Fibroblast of lung (primary cell): ENCODE measurements around the gene SPEM3. TPM values are rescaled to one million over a fixed set of nuclear protein-coding genes. Genes with fewer than 3 reads are reported as not detected.

Source experiments
- DNase-seq, 2 donors: peaks; one replicate each; pipeline versions ENCODE4 v3.0.0 to v3.0.0-alpha.2; 2010; ENCODE audit warnings: low read depth in 2 of 2
- H2AFZ ChIP-seq: 2 replicates; pipeline ENCODE4 v1.5.1; 2012; ENCODE audit warnings: low read length, control low read depth, inconsistent platforms
- H3K27ac ChIP-seq: 2 replicates; pipeline ENCODE4 v1.5.1; 2011; ENCODE audit warnings: low read length, control low read depth; ENCODE audit not compliant: insufficient read depth
- H3K27me3 ChIP-seq: 2 replicates; pipeline ENCODE4 v1.5.1; 2011; ENCODE audit warnings: mild to moderate bottlenecking, low read length; ENCODE audit not compliant: control insufficient read depth, insufficient read depth
- H3K36me3 ChIP-seq: 2 replicates; pipeline ENCODE4 v1.5.1; 2011; ENCODE audit warnings: low read length; ENCODE audit not compliant: control insufficient read depth, insufficient read depth
- H3K4me1 ChIP-seq: 2 replicates; pipeline ENCODE4 v1.5.1; 2011; ENCODE audit warnings: low read length; ENCODE audit not compliant: control insufficient read depth, insufficient read depth; ENCODE audit errors: extremely low read depth
- H3K4me2 ChIP-seq: 2 replicates; pipeline ENCODE4 v1.5.1; 2011; ENCODE audit warnings: low read length, control low read depth; ENCODE audit not compliant: insufficient read depth; ENCODE audit errors: extremely low read depth
- H3K4me3 ChIP-seq, 4 experiments: fragments of 200-600 bp in 1 of 4; sonication (generic) in 1 of 4; replicated peaks in 1 of 4; 2 replicates each; pipeline ENCODE4 v1.5.1; 2011 to 2016; ENCODE audit warnings: low read length in 4 of 4, low read depth in 3 of 4, mild to moderate bottlenecking in 3 of 4, control low read depth in 2 of 4, inconsistent platforms in 1 of 4, mixed read lengths in 1 of 4; ENCODE audit not compliant: insufficient read depth in 1 of 4; ENCODE audit errors: control extremely low read depth in 1 of 4
- H3K79me2 ChIP-seq: 2 replicates; pipeline ENCODE4 v1.5.1; 2012; ENCODE audit warnings: mild to moderate bottlenecking, low read length, inconsistent platforms; ENCODE audit not compliant: control insufficient read depth, insufficient read depth
- H3K9ac ChIP-seq: 2 replicates; pipeline ENCODE4 v1.5.1; 2011; ENCODE audit warnings: mild to moderate bottlenecking, low read length, control low read depth; ENCODE audit not compliant: insufficient read depth
- H3K9me3 ChIP-seq: 2 replicates; pipeline ENCODE4 v1.5.1; 2012; ENCODE audit warnings: low read depth, low read length; ENCODE audit not compliant: control insufficient read depth, insufficient read depth
- H4K20me1 ChIP-seq: 2 replicates; pipeline ENCODE4 v1.5.1; 2011; ENCODE audit warnings: low read length; ENCODE audit not compliant: control insufficient read depth, insufficient read depth; ENCODE audit errors: extremely low read depth
- EZH2 ChIP-seq: IDR thresholded peaks from 2 replicates; pipeline ENCODE4 v1.5.1; 2012; ENCODE audit warnings: low read length, control low read depth, mild to moderate bottlenecking; ENCODE audit errors: missing control alignments
- polyA plus RNA-seq, 2 donors: library from polyadenylated mRNA; depleted of rRNA in 1 of 2; stranded (reverse) in 1 of 2; unstranded in 1 of 2; fragments of >200 nt; gene quantifications; 2 replicates each; pipeline ENCODE4 v1.2.1, GENCODE V29; 2011 to 2012; ENCODE audit warnings: missing spikeins in 1 of 2
- total RNA-seq: library from RNA; depleted of rRNA; stranded (reverse); fragments of >200 nt; gene quantifications from 2 replicates; pipeline ENCODE4 v1.2.1, GENCODE V29; 2014
- TF ChIP-seq, protein P1 (sequence below), 2 donors: IDR thresholded peaks in 1 of 2; conservative IDR thresholded peaks in 1 of 2; 1 replicate in 1 of 2; 2 replicates in 1 of 2; pipeline ENCODE4 v1.5.1; 2011 to 2012; ENCODE audit warnings: low read length in 2 of 2, control low read depth in 1 of 2, inconsistent platforms in 1 of 2, low read depth in 1 of 2, mild to moderate bottlenecking in 1 of 2

Gene SPEM3
- total and polyA plus RNA-seq, 2 donors (not counting 1 experiment from before 2014, with no cell fraction given) = not detected

DNA sequence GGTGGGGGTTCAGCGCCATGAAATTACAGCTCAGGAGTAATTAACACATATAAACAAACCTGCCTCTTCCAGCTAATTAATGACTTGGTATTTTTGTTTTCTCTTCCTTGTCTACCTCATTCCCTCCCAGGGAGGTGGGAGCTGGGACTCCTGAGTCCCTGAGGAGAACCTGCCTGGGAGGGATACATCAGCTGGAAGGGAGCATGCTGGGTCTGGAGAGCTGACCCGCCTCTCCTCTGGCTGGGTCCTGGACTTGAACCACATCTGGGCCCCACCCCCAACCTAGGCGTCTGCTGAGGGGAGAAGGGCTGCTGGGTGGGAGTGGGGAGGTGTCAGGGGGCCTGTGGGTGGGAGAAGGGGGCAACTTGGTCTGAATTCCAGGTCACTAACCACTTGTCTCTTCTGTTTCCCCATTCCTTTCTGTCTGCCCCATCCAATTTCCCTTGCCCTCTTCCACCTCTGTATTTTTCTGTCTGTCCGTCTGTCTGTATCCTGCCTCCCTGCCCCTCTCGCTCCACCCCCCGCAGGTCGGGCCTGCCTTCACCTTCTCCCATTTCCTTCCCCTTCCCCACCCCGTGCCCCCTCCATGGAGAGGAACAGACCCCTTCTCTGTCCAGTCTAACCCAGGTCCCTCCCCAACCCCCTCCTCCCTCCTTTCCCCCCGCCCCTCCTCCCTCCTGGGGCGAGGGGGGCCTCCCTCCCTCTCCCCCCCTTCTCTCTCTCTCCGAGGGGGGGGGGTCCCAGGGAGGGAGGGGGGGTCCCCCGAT lies 21.0 kb upstream of the SPEM3 start, which contains the start of gene NLGN2:
TSS of gene NLGN2 (plus strand) at position 361 of the 767 bp plus-strand sequence. CDS start 411 bp downstream, outside the sequence.
- peaks cover 10% of the 10 kb centered on the region for H3K36me3 ChIP-seq
- H3K9ac ChIP-seq = no peak within 1 kb of the TSS
- H3K4me3 ChIP-seq = no peak within 1 kb of the TSS
- H3K4me2 ChIP-seq = no peak within 1 kb of the TSS
- no peaks in the 10 kb centered on the region for H3K27me3 ChIP-seq
- no peaks in the 10 kb centered on the region for H4K20me1 ChIP-seq
- H3K4me1 ChIP-seq = peaks cover 6% of the 10 kb centered on the region
- TF ChIP-seq, protein P1, sequence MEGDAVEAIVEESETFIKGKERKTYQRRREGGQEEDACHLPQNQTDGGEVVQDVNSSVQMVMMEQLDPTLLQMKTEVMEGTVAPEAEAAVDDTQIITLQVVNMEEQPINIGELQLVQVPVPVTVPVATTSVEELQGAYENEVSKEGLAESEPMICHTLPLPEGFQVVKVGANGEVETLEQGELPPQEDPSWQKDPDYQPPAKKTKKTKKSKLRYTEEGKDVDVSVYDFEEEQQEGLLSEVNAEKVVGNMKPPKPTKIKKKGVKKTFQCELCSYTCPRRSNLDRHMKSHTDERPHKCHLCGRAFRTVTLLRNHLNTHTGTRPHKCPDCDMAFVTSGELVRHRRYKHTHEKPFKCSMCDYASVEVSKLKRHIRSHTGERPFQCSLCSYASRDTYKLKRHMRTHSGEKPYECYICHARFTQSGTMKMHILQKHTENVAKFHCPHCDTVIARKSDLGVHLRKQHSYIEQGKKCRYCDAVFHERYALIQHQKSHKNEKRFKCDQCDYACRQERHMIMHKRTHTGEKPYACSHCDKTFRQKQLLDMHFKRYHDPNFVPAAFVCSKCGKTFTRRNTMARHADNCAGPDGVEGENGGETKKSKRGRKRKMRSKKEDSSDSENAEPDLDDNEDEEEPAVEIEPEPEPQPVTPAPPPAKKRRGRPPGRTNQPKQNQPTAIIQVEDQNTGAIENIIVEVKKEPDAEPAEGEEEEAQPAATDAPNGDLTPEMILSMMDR (conservative IDR thresholded peaks at IDR 0.05 in 1 of 2, IDR thresholded peaks at IDR 0.05 in 1 of 2; ENCODE audit: low read depth in 1 of 2, low read length in 2 of 2) = no peak
- no peak for TF ChIP-seq EZH2
- H3K27ac ChIP-seq = no peak within 1 kb of the TSS
- H3K9me3 ChIP-seq = no peaks in the 10 kb centered on the region
- H3K79me2 ChIP-seq = no peaks in the 10 kb centered on the region
- DNase-seq = no peak
- H2AFZ ChIP-seq = no peak within 1 kb of the TSS

DNA sequence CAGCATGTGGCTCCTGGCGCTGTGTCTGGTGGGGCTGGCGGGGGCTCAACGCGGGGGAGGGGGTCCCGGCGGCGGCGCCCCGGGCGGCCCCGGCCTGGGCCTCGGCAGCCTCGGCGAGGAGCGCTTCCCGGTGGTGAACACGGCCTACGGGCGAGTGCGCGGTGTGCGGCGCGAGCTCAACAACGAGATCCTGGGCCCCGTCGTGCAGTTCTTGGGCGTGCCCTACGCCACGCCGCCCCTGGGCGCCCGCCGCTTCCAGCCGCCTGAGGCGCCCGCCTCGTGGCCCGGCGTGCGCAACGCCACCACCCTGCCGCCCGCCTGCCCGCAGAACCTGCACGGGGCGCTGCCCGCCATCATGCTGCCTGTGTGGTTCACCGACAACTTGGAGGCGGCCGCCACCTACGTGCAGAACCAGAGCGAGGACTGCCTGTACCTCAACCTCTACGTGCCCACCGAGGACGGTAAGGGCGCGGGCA lies 20.4 kb upstream of the SPEM3 start:
- no peak overlapping the region for H2AFZ ChIP-seq
- peaks cover 10% of the 10 kb centered on the region for H3K36me3 ChIP-seq
- no peak for DNase-seq

GRCh38 chr17:7408863-7409262 lies 19.8 kb upstream of the SPEM3 start:
- DNase-seq = no peak
- H3K27ac ChIP-seq = no peak overlapping the region
- H3K36me3 ChIP-seq = peaks cover 10% of the 10 kb centered on the region
- H4K20me1 ChIP-seq = no peaks in the 10 kb centered on the region
- no peaks in the 10 kb centered on the region for H3K9me3 ChIP-seq
- H3K4me3 ChIP-seq = no peak overlapping the region
- H2AFZ ChIP-seq = no peak overlapping the region
- no peak for TF ChIP-seq EZH2
- TF ChIP-seq, protein P1 (conservative IDR thresholded peaks at IDR 0.05 in 1 of 2, IDR thresholded peaks at IDR 0.05 in 1 of 2; ENCODE audit: low read depth in 1 of 2, low read length in 2 of 2) = no peak
- H3K27me3 ChIP-seq = no peaks in the 10 kb centered on the region
- H3K4me2 ChIP-seq = no peak overlapping the region
- no peaks in the 10 kb centered on the region for H3K79me2 ChIP-seq
- H3K4me1 ChIP-seq = peaks cover 7% of the 10 kb centered on the region
- no peak overlapping the region for H3K9ac ChIP-seq

More for the DNA sequence above, 20.4 kb upstream of the SPEM3 start:
- TF ChIP-seq, protein P1 (conservative IDR thresholded peaks at IDR 0.05 in 1 of 2, IDR thresholded peaks at IDR 0.05 in 1 of 2; ENCODE audit: low read depth in 1 of 2, low read length in 2 of 2) = no peak
- no peak for TF ChIP-seq EZH2
- Histone ChIP-seq H3K27me3 (no peaks in the 10 kb centered on the region), H3K27ac (no peak overlapping the region), H3K4me1 (peaks cover 5% of the 10 kb centered on the region), H3K4me3 (no peak overlapping the region), H3K9me3 (no peaks in the 10 kb centered on the region), H3K9ac (no peak overlapping the region), H3K4me2 (no peak overlapping the region), H4K20me1 (no peaks in the 10 kb centered on the region), H3K79me2 (no peaks in the 10 kb centered on the region)
